ENCODE results near the gene FRMPD4.

DNA sequence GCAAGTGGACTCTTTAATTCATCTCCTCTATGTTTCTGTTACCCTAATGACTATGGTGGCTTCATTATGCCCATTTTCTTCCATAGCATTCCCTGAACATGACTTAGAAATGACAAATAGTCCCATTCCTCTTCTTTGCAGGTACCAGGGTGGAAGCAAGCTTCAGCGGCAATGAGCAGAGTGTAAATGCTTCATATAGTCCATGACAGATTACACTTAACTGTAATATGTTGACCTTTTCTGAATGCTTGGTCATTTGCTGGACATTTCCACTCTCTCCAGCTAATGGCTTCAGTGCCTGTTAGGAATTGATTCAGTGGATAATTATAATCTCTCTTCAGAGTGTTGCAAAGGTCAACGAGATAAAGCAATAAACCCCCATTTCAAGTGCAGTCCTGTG, 523.2 kb downstream of the FRMPD4 start:
- TF ChIP-seq EZH2 (IDR thresholded peaks at IDR 0.05; ENCODE audit: borderline replicate concordance, control insufficient read depth, low read depth, low read length) (no peak), ATF3 (IDR thresholded peaks at IDR 0.05; ENCODE audit: borderline replicate concordance, extremely low read depth, low read depth, low read length) (no peak), TAF1 (IDR thresholded peaks at IDR 0.05; ENCODE audit: borderline replicate concordance, low read depth, low read length) (no peak), RAD21 (IDR thresholded peaks at IDR 0.05; ENCODE audit: insufficient read depth, low read depth, low read length) (no peak)
- TF ChIP-seq, protein P1, sequence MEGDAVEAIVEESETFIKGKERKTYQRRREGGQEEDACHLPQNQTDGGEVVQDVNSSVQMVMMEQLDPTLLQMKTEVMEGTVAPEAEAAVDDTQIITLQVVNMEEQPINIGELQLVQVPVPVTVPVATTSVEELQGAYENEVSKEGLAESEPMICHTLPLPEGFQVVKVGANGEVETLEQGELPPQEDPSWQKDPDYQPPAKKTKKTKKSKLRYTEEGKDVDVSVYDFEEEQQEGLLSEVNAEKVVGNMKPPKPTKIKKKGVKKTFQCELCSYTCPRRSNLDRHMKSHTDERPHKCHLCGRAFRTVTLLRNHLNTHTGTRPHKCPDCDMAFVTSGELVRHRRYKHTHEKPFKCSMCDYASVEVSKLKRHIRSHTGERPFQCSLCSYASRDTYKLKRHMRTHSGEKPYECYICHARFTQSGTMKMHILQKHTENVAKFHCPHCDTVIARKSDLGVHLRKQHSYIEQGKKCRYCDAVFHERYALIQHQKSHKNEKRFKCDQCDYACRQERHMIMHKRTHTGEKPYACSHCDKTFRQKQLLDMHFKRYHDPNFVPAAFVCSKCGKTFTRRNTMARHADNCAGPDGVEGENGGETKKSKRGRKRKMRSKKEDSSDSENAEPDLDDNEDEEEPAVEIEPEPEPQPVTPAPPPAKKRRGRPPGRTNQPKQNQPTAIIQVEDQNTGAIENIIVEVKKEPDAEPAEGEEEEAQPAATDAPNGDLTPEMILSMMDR (IDR thresholded peaks at IDR 0.05 in 2 of 3, conservative IDR thresholded peaks at IDR 0.05 in 1 of 3; ENCODE audit: control insufficient read depth in 2 of 3, extremely low read depth in 1 of 3, insufficient read depth in 1 of 3, low read depth in 3 of 3, low read length in 3 of 3), result no peak

All from GM12878 (cell line).